Mesenchymal stem cell (in vitro differentiated cells and primary cell): ENCODE measurements around the gene PRM2.
"Not testable (repeated sequence)": the region's sequence is repeated elsewhere in the genome, so short reads cannot be mapped to it uniquely, and the experiment has no call there.

Experiments
- DNase-seq: peaks from one replicate; pipeline ENCODE4 v3.0.0-alpha.2; 2013
- H2AFZ ChIP-seq: one replicate; pipeline ENCODE4 v1.6.1; 2013; ENCODE audit warnings: low read depth, mild to moderate bottlenecking, control low read depth, inconsistent platforms, low read length, moderate library complexity
- H2AK5ac ChIP-seq: 2 replicates; pipeline ENCODE4 v1.6.1; 2013; ENCODE audit warnings: low read length, moderate library complexity, mild to moderate bottlenecking, inconsistent platforms; ENCODE audit not compliant: severe bottlenecking
- H2BK120ac ChIP-seq: one replicate; pipeline ENCODE4 v1.6.1; 2013; ENCODE audit warnings: low read depth, mild to moderate bottlenecking, inconsistent platforms, low read length, moderate library complexity
- H2BK12ac ChIP-seq, 2 experiments: one replicate each; pipeline ENCODE4 v1.6.1; 2013; ENCODE audit warnings: inconsistent platforms in 2 of 2, low read length in 2 of 2, mild to moderate bottlenecking in 2 of 2, moderate library complexity in 2 of 2, control low read depth in 1 of 2
- H2BK15ac ChIP-seq: one replicate; pipeline ENCODE4 v1.6.1; 2013; ENCODE audit warnings: mild to moderate bottlenecking, low read depth, inconsistent platforms; ENCODE audit not compliant: poor library complexity, severe bottlenecking
- H2BK5ac ChIP-seq: 2 replicates; pipeline ENCODE4 v1.6.1; 2013; ENCODE audit warnings: low read depth, mild to moderate bottlenecking, low read length, control low read depth, inconsistent platforms; ENCODE audit not compliant: poor library complexity, severe bottlenecking
- H3K14ac ChIP-seq, 2 experiments: one replicate each; pipeline ENCODE4 v1.6.1; 2013; ENCODE audit warnings: inconsistent platforms in 2 of 2, low read length in 2 of 2, control low read depth in 1 of 2, mild to moderate bottlenecking in 1 of 2, moderate library complexity in 1 of 2
- H3K18ac ChIP-seq, 2 experiments: one replicate each; pipeline ENCODE4 v1.6.1; 2013; ENCODE audit warnings: inconsistent platforms in 2 of 2, low read length in 2 of 2, control low read depth in 1 of 2, low read depth in 1 of 2, mild to moderate bottlenecking in 1 of 2
- H3K23ac ChIP-seq, 2 experiments: one replicate each; pipeline ENCODE4 v1.6.1; 2013; ENCODE audit warnings: inconsistent platforms in 2 of 2, low read length in 2 of 2, mild to moderate bottlenecking in 2 of 2, moderate library complexity in 2 of 2, control low read depth in 1 of 2
- H3K27ac ChIP-seq: 2 replicates; pipeline ENCODE4 v1.5.1; 2013; ENCODE audit warnings: mild to moderate bottlenecking, moderate library complexity, low read length, control low read depth, inconsistent platforms; ENCODE audit not compliant: poor library complexity, severe bottlenecking
- H3K27me3 ChIP-seq, 2 experiments: 2 replicates each; pipeline versions ENCODE4 v1.6.1 to v1.7.0; 2013; ENCODE audit warnings: low read length in 2 of 2, mild to moderate bottlenecking in 2 of 2, moderate library complexity in 2 of 2, control low read depth in 1 of 2, inconsistent platforms in 1 of 2; ENCODE audit not compliant: control insufficient read depth in 1 of 2, insufficient read depth in 1 of 2
- H3K36me3 ChIP-seq, 2 experiments: 2 replicates each; pipeline versions ENCODE4 v1.6.1 to v1.7.0; 2013; ENCODE audit warnings: low read length in 2 of 2, control low read depth in 1 of 2, inconsistent platforms in 1 of 2, low read depth in 1 of 2, mild to moderate bottlenecking in 1 of 2; ENCODE audit not compliant: insufficient read depth in 2 of 2, control insufficient read depth in 1 of 2
- H3K4ac ChIP-seq, 2 experiments: one replicate each; pipeline ENCODE4 v1.6.1; 2013; ENCODE audit warnings: inconsistent platforms in 2 of 2, low read length in 2 of 2, mild to moderate bottlenecking in 2 of 2, moderate library complexity in 2 of 2, control low read depth in 1 of 2, low read depth in 1 of 2
- H3K4me1 ChIP-seq: 2 replicates; pipeline ENCODE4 v1.6.1; 2013; ENCODE audit warnings: low read depth, low read length, control low read depth; ENCODE audit not compliant: control insufficient read depth, insufficient read depth
- H3K4me2 ChIP-seq: 2 replicates; pipeline ENCODE4 v1.6.1; 2013; ENCODE audit warnings: low read length, mild to moderate bottlenecking, inconsistent platforms; ENCODE audit not compliant: poor library complexity, severe bottlenecking
- H3K4me3 ChIP-seq, 2 experiments: 2 replicates each; pipeline versions ENCODE4 v1.5.1 to v1.7.0; 2013; ENCODE audit warnings: low read length in 2 of 2, mild to moderate bottlenecking in 2 of 2, control low read depth in 1 of 2, low read depth in 1 of 2; ENCODE audit not compliant: insufficient read depth in 1 of 2
- H3K79me1 ChIP-seq: replicated peaks from 2 replicates; pipeline ENCODE4 v1.6.1; 2013; ENCODE audit warnings: mild to moderate bottlenecking, control low read depth, low read length, inconsistent platforms; ENCODE audit not compliant: poor library complexity, severe bottlenecking
- H3K9ac ChIP-seq: 2 replicates; pipeline ENCODE4 v1.7.0; 2013; ENCODE audit warnings: mild to moderate bottlenecking, low read length, moderate library complexity
- H3K9me3 ChIP-seq: 2 replicates; pipeline ENCODE4 v1.7.0; 2013; ENCODE audit warnings: mild to moderate bottlenecking, low read length; ENCODE audit not compliant: control insufficient read depth
- H4K8ac ChIP-seq: one replicate; pipeline ENCODE4 v1.6.1; 2013; ENCODE audit warnings: inconsistent platforms, mild to moderate bottlenecking, low read length, moderate library complexity
- H4K91ac ChIP-seq: one replicate; pipeline ENCODE4 v1.6.1; 2013; ENCODE audit warnings: mild to moderate bottlenecking, low read length, inconsistent platforms
- WGBS: methylation state at CpG from one replicate; pipeline ENCODE4 v1.1.7; 2013; ENCODE audit warnings: mixed read lengths; 5-methylcytosine and 5-hydroxymethylcytosine counted together

The PRM2 gene

DNA sequence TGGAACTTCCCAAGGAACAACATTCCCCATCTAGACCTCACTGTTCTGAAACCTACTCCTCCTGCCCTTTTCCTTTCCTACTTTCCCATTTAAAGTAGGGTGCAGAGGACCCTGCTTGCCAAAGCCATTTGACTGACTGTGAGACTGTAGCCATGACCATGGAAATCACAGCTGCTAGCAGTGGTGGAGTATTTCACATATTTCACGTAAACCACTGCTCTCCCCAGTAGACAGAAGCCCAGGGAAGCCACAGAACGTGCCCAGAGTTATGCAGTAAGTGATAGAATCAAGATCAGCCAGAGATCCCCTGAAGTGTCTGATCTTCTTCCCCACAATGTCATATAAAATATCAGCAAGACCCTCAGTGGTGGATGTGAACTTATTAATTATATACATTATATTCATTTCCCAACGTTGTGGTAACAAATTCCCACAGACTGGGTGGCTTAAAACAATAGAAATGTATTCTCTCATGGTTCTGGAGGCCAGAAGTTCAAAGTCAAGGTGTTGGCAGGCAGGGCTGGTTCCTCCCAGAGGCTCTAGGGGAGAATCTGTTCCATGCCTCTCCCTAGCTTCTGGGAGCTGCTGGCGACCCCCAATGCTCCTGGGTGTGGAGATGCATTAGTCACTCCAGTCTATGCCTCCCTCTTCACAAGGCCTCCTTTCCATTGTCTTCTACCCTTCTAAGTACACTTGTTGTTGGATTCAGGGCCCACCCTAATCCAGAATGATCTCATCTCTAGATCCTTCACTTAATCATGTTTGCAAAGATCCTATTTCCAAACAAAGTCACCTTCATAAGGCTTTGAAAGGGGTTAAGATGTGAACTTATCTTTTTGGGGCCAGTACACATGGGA, 25.6 kb upstream of the PRM2 start:
- H3K27me3 ChIP-seq, result peaks cover 0 to 4% of the 10 kb centered on the region in 2 experiments
- H3K4me1 ChIP-seq, result peaks cover 18% of the 10 kb centered on the region
- no peaks in the 10 kb centered on the region for H3K36me3 ChIP-seq
- no peak overlapping the region for H2BK15ac ChIP-seq
- no peak overlapping the region for H2BK120ac ChIP-seq
- H2AK5ac ChIP-seq, result peak overlapping the region; percentile 56
- no peak for DNase-seq
- no peak overlapping the region for H4K91ac ChIP-seq
- 65% methylated on average over 2 of the region's 4 CpGs for WGBS
- H3K79me1 ChIP-seq, result no peaks in the 10 kb centered on the region
- no peak overlapping the region for H2BK12ac ChIP-seq
- H3K18ac ChIP-seq, result no peak overlapping the region
- no peak overlapping the region for H2AFZ ChIP-seq
- H3K4ac ChIP-seq, result no peak overlapping the region
- H3K23ac ChIP-seq, result no peak overlapping the region
- no peak overlapping the region for H3K14ac ChIP-seq
- no peaks in the 10 kb centered on the region for H3K9me3 ChIP-seq
- H3K4me2 ChIP-seq, result no peak overlapping the region
- no peak overlapping the region for H4K8ac ChIP-seq
- H2BK5ac ChIP-seq, result no peak overlapping the region
- no peak overlapping the region for H3K27ac ChIP-seq
- no peak overlapping the region for H3K9ac ChIP-seq
- H3K4me3 ChIP-seq, result no peak overlapping the region

DNA sequence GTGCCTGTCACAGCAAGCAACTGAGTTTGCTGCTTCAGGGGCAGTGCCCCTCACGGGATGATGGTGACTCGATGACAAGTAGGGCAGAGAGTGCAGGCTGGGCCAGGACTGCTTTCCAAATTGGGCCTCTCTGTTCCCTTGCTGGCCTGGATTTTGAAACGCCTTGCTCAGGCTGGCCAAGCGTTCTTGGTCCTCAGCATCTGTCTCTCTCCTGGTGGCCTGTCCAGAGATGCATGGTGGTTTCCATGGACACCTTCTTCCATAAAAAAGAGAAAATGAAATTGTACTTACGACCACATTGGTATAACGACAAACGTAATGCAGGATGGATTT, 24.2 kb upstream of the PRM2 start:
- Histone ChIP-seq H3K27me3 (peaks cover 0 to 4% of the 10 kb centered on the region in 2 experiments), H3K4ac (no peak overlapping the region), H2BK120ac (no peak overlapping the region), H3K36me3 (no peaks in the 10 kb centered on the region), H3K27ac (no peak overlapping the region), H3K4me3 (no peak overlapping the region), H2BK5ac (no peak overlapping the region), H3K79me1 (no peaks in the 10 kb centered on the region), H3K9ac (no peak overlapping the region), H3K18ac (no peak overlapping the region), H2BK12ac (no peak overlapping the region), H2AK5ac (peak overlapping the region; percentile 24), H2BK15ac (no peak overlapping the region), H3K4me1 (peaks cover 26% of the 10 kb centered on the region), H3K23ac (no peak overlapping the region), H4K8ac (no peak overlapping the region), H2AFZ (no peak overlapping the region), H3K4me2 (no peak overlapping the region), H3K14ac (no peak overlapping the region), H4K91ac (no peak overlapping the region), H3K9me3 (no peaks in the 10 kb centered on the region)
- 96% methylated on average over 7 of the region's 7 CpGs for WGBS
- no peak for DNase-seq

DNA sequence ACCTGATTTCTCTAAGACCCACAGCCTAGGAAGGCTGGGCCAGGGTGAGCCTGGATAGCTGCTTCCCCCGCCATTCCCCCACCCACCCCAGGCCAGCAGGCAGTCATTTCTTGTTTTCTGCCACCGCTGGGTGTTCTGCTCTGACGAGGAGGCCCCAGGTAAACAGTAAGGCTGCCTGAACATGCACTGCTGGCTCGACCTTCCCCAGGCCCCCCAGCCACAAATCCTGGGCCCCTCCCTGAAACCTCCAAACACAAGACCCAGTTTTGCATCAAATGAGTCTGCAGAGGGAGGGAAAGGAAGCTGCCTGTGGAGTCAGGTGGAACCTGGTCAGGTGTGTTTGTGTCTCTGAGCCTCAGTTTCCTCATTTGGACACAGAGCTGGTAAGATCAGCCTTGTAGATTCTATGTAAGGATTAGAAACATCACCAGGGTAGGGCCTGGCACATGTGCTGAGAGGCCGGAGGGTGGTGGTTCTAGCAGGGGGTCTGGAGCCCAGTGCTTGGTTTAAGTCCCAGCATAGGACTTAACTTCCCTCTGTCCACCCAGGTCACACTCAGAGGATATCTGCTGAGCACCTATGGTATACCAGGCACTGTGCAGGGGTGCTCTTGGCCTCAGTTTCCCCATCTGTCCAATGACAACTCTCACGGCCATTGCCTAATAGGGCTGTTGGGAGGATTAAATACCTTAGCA, 23.7 kb upstream of the PRM2 start:
- no peak overlapping the region for H4K8ac ChIP-seq
- no peak overlapping the region for H3K14ac ChIP-seq
- H3K27ac ChIP-seq, result no peak overlapping the region
- H3K79me1 ChIP-seq, result no peaks in the 10 kb centered on the region
- no peak overlapping the region for H3K9ac ChIP-seq
- no peak overlapping the region for H3K4me2 ChIP-seq
- peak overlapping the region; percentile 24 for H2AK5ac ChIP-seq
- H2BK120ac ChIP-seq, result no peak overlapping the region
- H3K9me3 ChIP-seq, result no peaks in the 10 kb centered on the region
- 100% methylated on average over 4 of the region's 6 CpGs for WGBS
- no peak overlapping the region for H2BK5ac ChIP-seq
- H2BK12ac ChIP-seq, result no peak overlapping the region
- no peak overlapping the region for H2BK15ac ChIP-seq
- H3K23ac ChIP-seq, result no peak overlapping the region
- peaks cover 0 to 4% of the 10 kb centered on the region in 2 experiments for H3K27me3 ChIP-seq
- no peak for DNase-seq
- no peak overlapping the region for H3K4me3 ChIP-seq
- peaks cover 26% of the 10 kb centered on the region for H3K4me1 ChIP-seq
- no peak overlapping the region for H3K18ac ChIP-seq
- no peak overlapping the region for H4K91ac ChIP-seq
- no peak overlapping the region for H2AFZ ChIP-seq
- no peak overlapping the region for H3K4ac ChIP-seq
- H3K36me3 ChIP-seq, result no peaks in the 10 kb centered on the region

DNA sequence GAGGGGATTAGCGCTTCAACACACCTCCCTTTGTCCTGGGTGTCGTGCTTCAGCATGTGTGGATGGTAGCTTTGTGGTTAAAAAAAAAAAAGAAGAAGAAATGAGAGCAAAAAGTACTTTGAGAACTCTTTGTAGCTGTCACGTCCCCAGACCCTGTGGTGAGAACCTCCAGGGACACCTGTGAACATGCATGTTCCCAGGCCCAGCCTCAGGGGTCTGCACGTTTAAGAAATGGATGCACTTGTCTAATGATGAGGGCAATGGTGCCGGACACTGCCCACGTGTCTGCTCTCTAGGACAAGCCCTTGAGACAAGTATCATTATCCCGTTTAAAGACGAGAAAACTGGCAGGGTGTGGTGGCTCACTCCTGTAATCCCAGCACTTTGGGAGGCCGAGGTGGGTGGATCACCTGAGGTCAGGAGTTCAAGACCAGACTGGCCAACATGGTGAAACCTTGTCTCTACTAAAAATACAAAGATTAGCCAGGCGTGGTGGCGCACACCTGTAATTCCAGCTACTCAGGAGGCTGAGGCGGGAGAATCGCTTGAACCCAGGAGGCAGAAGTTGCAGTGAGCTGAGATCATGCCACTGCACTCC, 22.8 kb upstream of the PRM2 start:
- H3K9me3 ChIP-seq, H3K36me3 ChIP-seq, H3K4me2 ChIP-seq, H2AFZ ChIP-seq, H3K23ac ChIP-seq, H3K27me3 ChIP-seq, H2BK5ac ChIP-seq, H2BK15ac ChIP-seq, H3K18ac ChIP-seq, H2BK120ac ChIP-seq, H3K4ac ChIP-seq, H3K9ac ChIP-seq, H3K79me1 ChIP-seq, H3K27ac ChIP-seq, H4K91ac ChIP-seq, H3K14ac ChIP-seq, DNase-seq, H4K8ac ChIP-seq, H2AK5ac ChIP-seq, H3K4me3 ChIP-seq: not testable (repeated sequence)
- Histone ChIP-seq H3K4me1 (peaks cover 24% of the 10 kb centered on the region), H2BK12ac (peak overlapping the region in 1 of 2 experiments; percentile 49)
- 90% methylated on average over 13 of the region's 13 CpGs for WGBS
